ENCODE measurements around the gene EFNA3.

The EFNA3 gene

GRCh38 chr1:155083865-155084721 is 5.5 kb downstream of the EFNA3 start:
- no peak for DNase-seq (ENCODE audit: low read depth in 2 of 2)

- peak; percentile 83 to 90 for DNase-seq (ENCODE audit: low read depth in 2 of 2)
Measured at GRCh38 chr1:155084722-155085503, 6.3 kb downstream of the EFNA3 start.

- DNase-seq (ENCODE audit: low read depth in 2 of 2) = peak; percentile 46 to 75
Measured at GRCh38 chr1:155085504-155086127, 7.0 kb downstream of the EFNA3 start.

GRCh38 chr1:155086128-155086741 is 7.6 kb downstream of the EFNA3 start:
- DNase-seq (ENCODE audit: low read depth in 2 of 2) = peak; percentile 57 to 77

GRCh38 chr1:155086856-155087535 is 8.4 kb downstream of the EFNA3 start:
- DNase-seq (ENCODE audit: low read depth in 2 of 2) = no peak

- peak; percentile 65 to 80 for DNase-seq (ENCODE audit: low read depth in 2 of 2)
Measured at GRCh38 chr1:155091071-155092051, 12.7 kb downstream of the EFNA3 start.

GRCh38 chr1:155092131-155092530 is 13.5 kb downstream of the EFNA3 start:
- DNase-seq (ENCODE audit: low read depth in 2 of 2) = no peak

- no peak for DNase-seq (ENCODE audit: low read depth in 2 of 2)
Measured at GRCh38 chr1:155092641-155093040, 14.0 kb downstream of the EFNA3 start.

- no peak for DNase-seq (ENCODE audit: low read depth in 2 of 2)
Measured at GRCh38 chr1:155093911-155094621, 15.4 kb downstream of the EFNA3 start.

- no peak for DNase-seq (ENCODE audit: low read depth in 2 of 2)
Measured at GRCh38 chr1:155094622-155094948, 15.9 kb downstream of the EFNA3 start.

- no peak for DNase-seq (ENCODE audit: low read depth in 2 of 2)
Measured at GRCh38 chr1:155099331-155099730, 20.7 kb downstream of the EFNA3 start.

- no peak for DNase-seq (ENCODE audit: low read depth in 2 of 2)
Measured at GRCh38 chr1:155103325-155103724, 24.7 kb downstream of the EFNA3 start.

- no peak for DNase-seq (ENCODE audit: low read depth in 2 of 2)
Measured at GRCh38 chr1:155104605-155105534, 26.2 kb downstream of the EFNA3 start.

GRCh38 chr1:155105604-155106011 is 27.0 kb downstream of the EFNA3 start:
- no peak for DNase-seq (ENCODE audit: low read depth in 2 of 2)

- DNase-seq (ENCODE audit: low read depth in 2 of 2) = no peak
Measured at GRCh38 chr1:155106862-155107261, 28.2 kb downstream of the EFNA3 start.

GRCh38 chr1:155107309-155108264 is 28.9 kb downstream of the EFNA3 start:
- no peak for DNase-seq (ENCODE audit: low read depth in 2 of 2)

- DNase-seq (ENCODE audit: low read depth in 2 of 2) = no peak
Measured at GRCh38 chr1:155108296-155108695, 29.7 kb downstream of the EFNA3 start.

All from stimulated activated CD4-positive, alpha-beta T cell treated with anti-CD3 and anti-CD28 coated beads, Interleukin-12 subunit alpha, Interleukin-12 subunit beta, amount 100 ng/mL, for 24 hours (primary cell).